ENCODE data around the gene FOXP1.

- no peak for TF ChIP-seq TCF7L2 (IDR thresholded peaks at IDR 0.05; ENCODE audit: low read depth, low read length)
- TF ChIP-seq POLR2AphosphoS5 (IDR thresholded peaks at IDR 0.05; ENCODE audit: low read depth, low read length) = no peak
- TF ChIP-seq REST (IDR thresholded peaks at IDR 0.05; ENCODE audit: insufficient read depth in 1 of 2, low read depth in 2 of 2, low read length in 1 of 2) = no peak
- no peak for TF ChIP-seq CTCF (IDR thresholded peaks at IDR 0.05)
Measured at GRCh38 chr3:71232175-71232679, 351.3 kb downstream of the FOXP1 start.

Measured in Panc1 (cell line).